HCT116 (cell line): ENCODE results near the gene IRGC. TPM values are rescaled to one million over a fixed set of nuclear protein-coding genes. Genes with fewer than 3 reads are reported as not detected.

Experiments
- ATAC-seq: fragments of 200-7000 bp; cut with Tn5 transposase; 2 replicates; pipeline ENCODE4 v1.9.1; 2020; ENCODE audit warnings: mild to moderate bottlenecking, moderate library complexity
- BruUV-seq: library from RNA; stranded (reverse); fragments of 400-500 nt; replicated peaks from 2 replicates; lab custom pipeline; 2021; lab: Mats Ljungman, UMichigan
- CTCF ChIA-PET: fragments of 300-600 bp; sonication (Branson Sonifier 250); formaldehyde crosslinking; loops from one replicate; lab custom pipeline; 2021; ENCODE audit warnings: antibody characterized with exemption; lab: Charles Lee
- POLR2A ChIA-PET: fragments of 300-600, 350-600 bp; sonication (Branson Sonifier 250); formaldehyde crosslinking; loops from one replicate; lab custom pipeline; 2021; ENCODE audit warnings: antibody characterized with exemption; lab: Charles Lee
- RAD21 ChIA-PET, 2 experiments: fragments of 300-600 bp; sonication (Branson Sonifier 250); formaldehyde crosslinking; loops; one replicate each; lab custom pipeline; 2023; ENCODE audit warnings: low total read pairs in 2 of 2; ENCODE audit not compliant: uncharacterized antibody in 2 of 2, unreplicated experiment in 2 of 2, low non-redundant PET in 1 of 2; lab: Charles Lee
- DNase-seq: peaks from one replicate; pipeline ENCODE4 v3.0.0-alpha.2; 2010; ENCODE audit warnings: low read depth, low spot score
- H2AFZ ChIP-seq: fragments of 200-600 bp; shearing (Covaris generic), sonication (generic); 2 replicates; pipeline ENCODE4 v1.6.1; 2017; ENCODE audit warnings: low read depth, mixed run types, mixed read lengths, antibody characterized with exemption, low read length; ENCODE audit not compliant: poor library complexity, severe bottlenecking
- H3K27ac ChIP-seq: 2 replicates; pipeline ENCODE4 v1.5.1; 2012; ENCODE audit warnings: low read depth, low read length
- H3K27me3 ChIP-seq: fragments of 200-600 bp; sonication (generic); 2 replicates; pipeline ENCODE4 v1.6.1; 2016; ENCODE audit warnings: mixed run types, low read length, mixed read lengths; ENCODE audit not compliant: insufficient read depth
- H3K36me3 ChIP-seq, 2 experiments: fragments of 200-500 bp in 1 of 2; fragments of 200-600 bp in 1 of 2; sonication (Bioruptor generic) in 1 of 2; sonication (generic) in 1 of 2; 2 replicates each; pipeline versions ENCODE4 v1.5.1 to v1.6.1; 2014 to 2016; ENCODE audit warnings: low read length in 2 of 2, inconsistent platforms in 1 of 2, mixed read lengths in 1 of 2, mixed run types in 1 of 2; ENCODE audit not compliant: insufficient read depth in 2 of 2, control insufficient read depth in 1 of 2
- H3K4me1 ChIP-seq, 2 experiments: fragments of 200-600 bp in 1 of 2; sonication (generic) in 1 of 2; 2 replicates each; pipeline versions ENCODE4 v1.5.1 to v1.6.1; 2012 to 2017; ENCODE audit warnings: low read length in 2 of 2, inconsistent platforms in 1 of 2, mild to moderate bottlenecking in 1 of 2, mixed read lengths in 1 of 2, mixed run types in 1 of 2, moderate library complexity in 1 of 2; ENCODE audit not compliant: insufficient read depth in 2 of 2, control insufficient read depth in 1 of 2
- H3K4me2 ChIP-seq: fragments of 200-600 bp; sonication (generic); 2 replicates; pipeline ENCODE4 v1.6.1; 2017; ENCODE audit warnings: mixed run types, low read length, mixed read lengths
- H3K4me3 ChIP-seq, 2 experiments: fragments of 200-600 bp in 1 of 2; sonication (generic) in 1 of 2; replicated peaks in 1 of 2; 2 replicates each; pipeline ENCODE4 v1.5.1; 2011 to 2016; ENCODE audit warnings: low read length in 2 of 2, control low read depth in 1 of 2, low read depth in 1 of 2, mild to moderate bottlenecking in 1 of 2, mixed read lengths in 1 of 2, mixed run types in 1 of 2
- H3K79me2 ChIP-seq: fragments of 200-600 bp; sonication (generic); 2 replicates; pipeline ENCODE4 v1.6.1; 2017; ENCODE audit warnings: mild to moderate bottlenecking, mixed run types, low read length, moderate library complexity, mixed read lengths; ENCODE audit not compliant: insufficient read depth
- H3K9ac ChIP-seq: fragments of 200-600 bp; sonication (generic); 2 replicates; pipeline ENCODE4 v1.6.1; 2016; ENCODE audit warnings: low read length, mixed read lengths
- H3K9me2 ChIP-seq: fragments of 200-600 bp; sonication (generic), shearing (Covaris generic); 2 replicates; pipeline ENCODE4 v1.6.1; 2017; ENCODE audit warnings: mixed run types, mild to moderate bottlenecking, moderate library complexity; ENCODE audit not compliant: insufficient read depth
- H3K9me3 ChIP-seq, 2 experiments: fragments of 200-500 bp in 1 of 2; fragments of 200-600 bp in 1 of 2; sonication (Bioruptor generic) in 1 of 2; sonication (generic) in 1 of 2; 2 replicates each; pipeline ENCODE4 v1.6.1; 2014 to 2017; ENCODE audit warnings: low read length in 2 of 2, mixed read lengths in 2 of 2, inconsistent platforms in 1 of 2, low read depth in 1 of 2, mild to moderate bottlenecking in 1 of 2, mixed run types in 1 of 2, moderate library complexity in 1 of 2; ENCODE audit not compliant: control insufficient read depth in 1 of 2, insufficient read depth in 1 of 2
- H4K20me1 ChIP-seq: fragments of 200-600 bp; sonication (generic), shearing (Covaris generic); 2 replicates; pipeline ENCODE4 v1.6.1; 2017; ENCODE audit warnings: mixed run types, mild to moderate bottlenecking, moderate library complexity; ENCODE audit not compliant: insufficient read depth
- CBX3 ChIP-seq: IDR thresholded peaks from 2 replicates; pipeline ENCODE4 v1.6.1; 2012; ENCODE audit warnings: low read depth
- EGR1 ChIP-seq: IDR thresholded peaks from 2 replicates; pipeline ENCODE4 v1.6.1; 2012; ENCODE audit warnings: low read depth
- ELF1 ChIP-seq: IDR thresholded peaks from 2 replicates; pipeline ENCODE4 v1.6.1; 2012; ENCODE audit warnings: low read depth, borderline replicate concordance
- EZH2 ChIP-seq: fragments of 200-600 bp; sonication (generic); IDR thresholded peaks from 2 replicates; pipeline ENCODE4 v1.6.1; 2017; ENCODE audit warnings: antibody characterized with exemption, mixed run types
- EZH2phosphoT487 ChIP-seq: fragments of 200-600 bp; IDR thresholded peaks from 2 replicates; pipeline ENCODE4 v1.6.1; 2018; ENCODE audit warnings: antibody characterized with exemption, borderline replicate concordance
- RAD21 ChIP-seq: IDR thresholded peaks from 2 replicates; pipeline ENCODE4 v1.6.1; 2012; ENCODE audit warnings: low read depth, mild to moderate bottlenecking
- SIN3A ChIP-seq: IDR thresholded peaks from 2 replicates; pipeline ENCODE4 v1.6.1; 2012; ENCODE audit warnings: low read depth
- SRF ChIP-seq: IDR thresholded peaks from 2 replicates; pipeline ENCODE4 v1.6.1; 2012; ENCODE audit warnings: low read depth
- TCF7L2 ChIP-seq: IDR thresholded peaks from 2 replicates; pipeline ENCODE4 v1.7.0; 2011; ENCODE audit warnings: borderline replicate concordance, inconsistent platforms; ENCODE audit not compliant: insufficient read depth, insufficient read length; ENCODE audit errors: extremely low read depth
- ZFX ChIP-seq: fragments of 450-650 bp; IDR thresholded peaks from 2 replicates; pipeline ENCODE4 v1.6.1; 2017
- ZNF274 ChIP-seq: fragments of 200-500 bp; sonication (Bioruptor generic); IDR thresholded peaks from 2 replicates; pipeline ENCODE4 v1.6.1; 2014; ENCODE audit warnings: mild to moderate bottlenecking, low read depth, low read length, inconsistent platforms
- intact Hi-C: fragments of 100-400 bp; cut with micrococcal nuclease; formaldehyde crosslinking; loops from 2 replicates; pipeline ENCODE4 v1.10.0; 2022
- total RNA-seq: library from RNA; stranded (reverse); gene quantifications from one replicate; pipeline ENCODE4 v1.2.1, GENCODE V29; 2021; ENCODE audit not compliant: unreplicated experiment
- TF ChIP-seq, protein P1 (sequence below): IDR thresholded peaks from 2 replicates; pipeline ENCODE4 v1.6.1; 2012
- TF ChIP-seq, protein P2 (sequence below): IDR thresholded peaks from 2 replicates; pipeline ENCODE4 v1.6.1; 2011; ENCODE audit warnings: mild to moderate bottlenecking, low read length, moderate library complexity; ENCODE audit not compliant: insufficient replicate concordance; ENCODE audit errors: extremely low read depth
- TF ChIP-seq, protein P3 (sequence below), 3 experiments: fragments of 200-600 bp in 1 of 3; sonication (generic) in 1 of 3; IDR thresholded peaks in 2 of 3; conservative IDR thresholded peaks in 1 of 3; 2 replicates each; pipeline ENCODE4 v1.5.1; 2012 to 2017; ENCODE audit warnings: low read depth in 2 of 3, low read length in 2 of 3, antibody characterized with exemption in 1 of 3, borderline replicate concordance in 1 of 3, control low read depth in 1 of 3, mild to moderate bottlenecking in 1 of 3, mixed read lengths in 1 of 3, mixed run types in 1 of 3, moderate library complexity in 1 of 3; ENCODE audit not compliant: insufficient read depth in 1 of 3
- TF ChIP-seq, protein P4 (sequence below): IDR thresholded peaks from 2 replicates; pipeline ENCODE4 v1.6.1; 2012
- TF ChIP-seq, protein P5 (sequence below): IDR thresholded peaks from 2 replicates; pipeline ENCODE4 v1.6.1; 2012; ENCODE audit warnings: low read depth

Gene IRGC
- total RNA-seq, 1 experiment from 2014 or later = not detected

DNA sequence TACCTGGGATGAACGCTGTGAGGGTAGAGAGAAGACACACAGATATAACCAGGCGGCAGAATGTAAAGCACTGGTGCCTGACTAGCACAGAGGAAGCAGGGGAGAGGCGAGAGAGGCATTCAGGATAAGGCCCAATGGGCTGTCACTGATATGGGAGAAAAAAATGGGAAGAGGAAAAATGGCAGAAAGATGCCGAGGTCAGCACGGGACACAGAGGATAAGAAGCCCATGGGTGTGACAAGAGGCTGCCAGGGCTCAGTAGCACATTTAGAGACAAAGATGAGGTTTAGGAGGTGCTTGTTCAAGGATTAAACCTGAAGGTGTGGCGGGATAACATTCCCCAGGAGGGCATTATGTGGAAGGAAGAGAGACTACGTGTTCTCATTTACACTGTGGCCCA lies 33.3 kb downstream of the IRGC start (continued):
- TF ChIP-seq, protein P1, sequence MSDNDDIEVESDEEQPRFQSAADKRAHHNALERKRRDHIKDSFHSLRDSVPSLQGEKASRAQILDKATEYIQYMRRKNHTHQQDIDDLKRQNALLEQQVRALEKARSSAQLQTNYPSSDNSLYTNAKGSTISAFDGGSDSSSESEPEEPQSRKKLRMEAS = no peak
- TF ChIP-seq EZH2 (no peak), ELF1 (no peak), EZH2phosphoT487 (no peak)
- TF ChIP-seq, protein P2, sequence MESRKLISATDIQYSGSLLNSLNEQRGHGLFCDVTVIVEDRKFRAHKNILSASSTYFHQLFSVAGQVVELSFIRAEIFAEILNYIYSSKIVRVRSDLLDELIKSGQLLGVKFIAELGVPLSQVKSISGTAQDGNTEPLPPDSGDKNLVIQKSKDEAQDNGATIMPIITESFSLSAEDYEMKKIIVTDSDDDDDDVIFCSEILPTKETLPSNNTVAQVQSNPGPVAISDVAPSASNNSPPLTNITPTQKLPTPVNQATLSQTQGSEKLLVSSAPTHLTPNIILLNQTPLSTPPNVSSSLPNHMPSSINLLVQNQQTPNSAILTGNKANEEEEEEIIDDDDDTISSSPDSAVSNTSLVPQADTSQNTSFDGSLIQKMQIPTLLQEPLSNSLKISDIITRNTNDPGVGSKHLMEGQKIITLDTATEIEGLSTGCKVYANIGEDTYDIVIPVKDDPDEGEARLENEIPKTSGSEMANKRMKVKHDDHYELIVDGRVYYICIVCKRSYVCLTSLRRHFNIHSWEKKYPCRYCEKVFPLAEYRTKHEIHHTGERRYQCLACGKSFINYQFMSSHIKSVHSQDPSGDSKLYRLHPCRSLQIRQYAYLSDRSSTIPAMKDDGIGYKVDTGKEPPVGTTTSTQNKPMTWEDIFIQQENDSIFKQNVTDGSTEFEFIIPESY = no peak

DNA sequence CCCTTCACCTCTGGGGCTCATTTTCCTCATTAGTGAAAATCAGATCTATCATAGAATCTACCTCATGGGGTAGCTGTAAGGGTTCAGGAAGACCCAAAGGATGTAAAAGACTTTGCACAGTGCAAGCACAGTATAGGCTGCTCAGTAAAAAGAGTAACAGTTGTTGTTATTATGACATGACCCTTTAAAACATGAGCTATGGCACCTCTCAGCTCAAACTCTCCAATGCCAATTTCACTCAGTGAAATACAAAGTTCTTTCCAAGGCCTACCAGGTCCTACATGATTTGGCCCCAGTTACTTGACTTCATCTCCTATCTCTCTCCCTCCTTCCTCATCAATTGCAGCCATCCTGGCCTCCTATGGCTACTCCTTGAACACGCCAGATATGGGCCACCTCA lies 34.0 kb downstream of the IRGC start:
- no peaks in the 10 kb centered on the region for H3K9me2 ChIP-seq
- H3K9ac ChIP-seq = no peak overlapping the region
- BruUV-seq = no TSS peak
- RAD21 ChIA-PET = no interaction called here
- H3K4me1 ChIP-seq = peaks cover 12 to 38% of the 10 kb centered on the region in 2 experiments
- no peaks in the 10 kb centered on the region for H3K27me3 ChIP-seq
- no peak overlapping the region for H3K4me3 ChIP-seq
- no peak overlapping the region for H3K27ac ChIP-seq
- CTCF ChIA-PET = no interaction called here
- H4K20me1 ChIP-seq = no peaks in the 10 kb centered on the region
- H3K9me3 ChIP-seq = no peaks in the 10 kb centered on the region
- TF ChIP-seq EGR1 (no peak), CBX3 (no peak), ELF1 (no peak), ZFX (no peak), EZH2phosphoT487 (no peak), RAD21 (no peak), TCF7L2 (no peak), EZH2 (no peak), SIN3A (no peak), ZNF274 (no peak), SRF (no peak)
- TF ChIP-seq, protein P3, sequence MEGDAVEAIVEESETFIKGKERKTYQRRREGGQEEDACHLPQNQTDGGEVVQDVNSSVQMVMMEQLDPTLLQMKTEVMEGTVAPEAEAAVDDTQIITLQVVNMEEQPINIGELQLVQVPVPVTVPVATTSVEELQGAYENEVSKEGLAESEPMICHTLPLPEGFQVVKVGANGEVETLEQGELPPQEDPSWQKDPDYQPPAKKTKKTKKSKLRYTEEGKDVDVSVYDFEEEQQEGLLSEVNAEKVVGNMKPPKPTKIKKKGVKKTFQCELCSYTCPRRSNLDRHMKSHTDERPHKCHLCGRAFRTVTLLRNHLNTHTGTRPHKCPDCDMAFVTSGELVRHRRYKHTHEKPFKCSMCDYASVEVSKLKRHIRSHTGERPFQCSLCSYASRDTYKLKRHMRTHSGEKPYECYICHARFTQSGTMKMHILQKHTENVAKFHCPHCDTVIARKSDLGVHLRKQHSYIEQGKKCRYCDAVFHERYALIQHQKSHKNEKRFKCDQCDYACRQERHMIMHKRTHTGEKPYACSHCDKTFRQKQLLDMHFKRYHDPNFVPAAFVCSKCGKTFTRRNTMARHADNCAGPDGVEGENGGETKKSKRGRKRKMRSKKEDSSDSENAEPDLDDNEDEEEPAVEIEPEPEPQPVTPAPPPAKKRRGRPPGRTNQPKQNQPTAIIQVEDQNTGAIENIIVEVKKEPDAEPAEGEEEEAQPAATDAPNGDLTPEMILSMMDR (IDR thresholded peaks at IDR 0.05 in 2 of 3, conservative IDR thresholded peaks at IDR 0.05 in 1 of 3; ENCODE audit: borderline replicate concordance in 1 of 3, insufficient read depth in 1 of 3, low read depth in 2 of 3, low read length in 2 of 3) = no peak
- TF ChIP-seq, protein P4, sequence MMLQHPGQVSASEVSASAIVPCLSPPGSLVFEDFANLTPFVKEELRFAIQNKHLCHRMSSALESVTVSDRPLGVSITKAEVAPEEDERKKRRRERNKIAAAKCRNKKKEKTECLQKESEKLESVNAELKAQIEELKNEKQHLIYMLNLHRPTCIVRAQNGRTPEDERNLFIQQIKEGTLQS = no peak
- TF ChIP-seq, protein P5, sequence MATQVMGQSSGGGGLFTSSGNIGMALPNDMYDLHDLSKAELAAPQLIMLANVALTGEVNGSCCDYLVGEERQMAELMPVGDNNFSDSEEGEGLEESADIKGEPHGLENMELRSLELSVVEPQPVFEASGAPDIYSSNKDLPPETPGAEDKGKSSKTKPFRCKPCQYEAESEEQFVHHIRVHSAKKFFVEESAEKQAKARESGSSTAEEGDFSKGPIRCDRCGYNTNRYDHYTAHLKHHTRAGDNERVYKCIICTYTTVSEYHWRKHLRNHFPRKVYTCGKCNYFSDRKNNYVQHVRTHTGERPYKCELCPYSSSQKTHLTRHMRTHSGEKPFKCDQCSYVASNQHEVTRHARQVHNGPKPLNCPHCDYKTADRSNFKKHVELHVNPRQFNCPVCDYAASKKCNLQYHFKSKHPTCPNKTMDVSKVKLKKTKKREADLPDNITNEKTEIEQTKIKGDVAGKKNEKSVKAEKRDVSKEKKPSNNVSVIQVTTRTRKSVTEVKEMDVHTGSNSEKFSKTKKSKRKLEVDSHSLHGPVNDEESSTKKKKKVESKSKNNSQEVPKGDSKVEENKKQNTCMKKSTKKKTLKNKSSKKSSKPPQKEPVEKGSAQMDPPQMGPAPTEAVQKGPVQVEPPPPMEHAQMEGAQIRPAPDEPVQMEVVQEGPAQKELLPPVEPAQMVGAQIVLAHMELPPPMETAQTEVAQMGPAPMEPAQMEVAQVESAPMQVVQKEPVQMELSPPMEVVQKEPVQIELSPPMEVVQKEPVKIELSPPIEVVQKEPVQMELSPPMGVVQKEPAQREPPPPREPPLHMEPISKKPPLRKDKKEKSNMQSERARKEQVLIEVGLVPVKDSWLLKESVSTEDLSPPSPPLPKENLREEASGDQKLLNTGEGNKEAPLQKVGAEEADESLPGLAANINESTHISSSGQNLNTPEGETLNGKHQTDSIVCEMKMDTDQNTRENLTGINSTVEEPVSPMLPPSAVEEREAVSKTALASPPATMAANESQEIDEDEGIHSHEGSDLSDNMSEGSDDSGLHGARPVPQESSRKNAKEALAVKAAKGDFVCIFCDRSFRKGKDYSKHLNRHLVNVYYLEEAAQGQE = no peak
- TF ChIP-seq, protein P1 = no peak
- TF ChIP-seq, all 23 proteins: peak for 0
- H3K79me2 ChIP-seq = peaks cover 50% of the 10 kb centered on the region
- intact Hi-C loops = no loop called here
- ATAC-seq (no peak), DNase-seq (no peak)
- no peak overlapping the region for H2AFZ ChIP-seq
- no peak overlapping the region for H3K4me2 ChIP-seq
- POLR2A ChIA-PET = interaction anchor here (1.0 kb wide), 1 partner anchor 15 kb away, joined by 3 read pairs; no protein-coding TSS in a partner anchor
- H3K36me3 ChIP-seq = peaks cover 37 to 47% of the 10 kb centered on the region in 2 experiments
